HG03520 (cell line): ENCODE results near the gene ZNF845.
A peak's percentile ranks its signal among the peaks of the same experiment; 100 is the strongest.
"Not testable (repeated sequence)": the region's sequence is repeated elsewhere in the genome, so short reads cannot be mapped to it uniquely, and the experiment has no call there.

Experiments
- ATAC-seq: cut with Tn5 transposase; IDR thresholded peaks from one replicate; pipeline ENCODE4 v1.9.1; 2021; ENCODE audit warnings: mild to moderate bottlenecking, moderate library complexity; ENCODE audit not compliant: unreplicated experiment

The ZNF845 gene

DNA sequence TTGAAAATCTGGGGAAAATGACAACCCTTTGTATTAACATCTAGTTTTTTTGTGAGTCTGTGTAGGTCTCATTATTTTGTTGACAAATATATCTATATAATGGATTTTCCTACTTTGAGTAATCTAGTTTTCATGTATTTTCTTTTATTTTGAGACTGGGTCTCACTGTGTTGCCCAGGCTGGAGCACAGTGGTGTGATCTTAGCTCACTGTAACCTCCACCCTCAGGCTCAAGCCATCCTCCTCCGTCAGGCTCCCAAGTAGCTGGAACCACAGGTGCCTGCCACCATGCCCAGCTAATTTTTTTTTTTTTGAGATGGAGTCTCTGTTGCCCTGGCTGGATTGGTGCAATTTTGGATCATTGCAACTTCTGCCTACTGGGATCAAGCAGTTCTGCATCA is 41.2 kb downstream of the ZNF845 start:
- no peak for ATAC-seq

DNA sequence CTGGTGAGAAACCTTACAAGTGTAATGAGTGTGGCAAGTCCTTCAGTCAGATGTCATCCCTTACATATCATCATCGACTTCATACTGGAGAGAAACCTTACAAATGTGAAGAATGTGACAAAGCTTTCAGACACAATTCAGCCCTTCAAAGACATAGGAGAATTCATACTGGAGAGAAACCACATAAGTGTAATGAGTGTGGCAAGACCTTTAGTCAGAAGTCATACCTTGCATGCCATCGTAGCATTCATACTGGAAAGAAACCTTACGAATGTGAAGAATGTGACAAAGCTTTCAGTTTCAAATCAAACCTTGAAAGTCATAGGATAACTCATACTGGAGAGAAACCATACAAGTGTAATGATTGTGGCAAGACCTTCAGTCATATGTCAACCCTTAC is 47.8 kb downstream of the ZNF845 start:
- ATAC-seq: no peak

DNA sequence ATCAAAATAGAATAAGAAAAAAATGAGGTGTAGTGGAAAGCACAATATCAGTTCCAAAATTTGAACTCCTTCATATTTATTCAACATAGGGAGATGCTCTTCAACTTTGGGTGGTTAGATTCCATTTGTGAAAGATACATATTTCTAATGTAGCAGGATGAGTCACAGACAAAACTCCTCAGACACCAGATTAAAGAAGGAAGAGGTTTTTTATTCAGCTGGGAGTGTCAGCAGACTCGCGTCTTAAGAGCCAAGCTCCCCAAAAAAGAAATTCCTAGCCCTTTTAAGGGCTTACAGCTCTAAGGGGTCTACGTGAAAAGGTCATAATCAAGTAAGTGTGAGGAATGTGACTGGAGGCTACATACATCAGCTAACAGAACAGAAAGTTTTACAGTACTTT is 54.6 kb downstream of the ZNF845 start:
- ATAC-seq: no peak

DNA sequence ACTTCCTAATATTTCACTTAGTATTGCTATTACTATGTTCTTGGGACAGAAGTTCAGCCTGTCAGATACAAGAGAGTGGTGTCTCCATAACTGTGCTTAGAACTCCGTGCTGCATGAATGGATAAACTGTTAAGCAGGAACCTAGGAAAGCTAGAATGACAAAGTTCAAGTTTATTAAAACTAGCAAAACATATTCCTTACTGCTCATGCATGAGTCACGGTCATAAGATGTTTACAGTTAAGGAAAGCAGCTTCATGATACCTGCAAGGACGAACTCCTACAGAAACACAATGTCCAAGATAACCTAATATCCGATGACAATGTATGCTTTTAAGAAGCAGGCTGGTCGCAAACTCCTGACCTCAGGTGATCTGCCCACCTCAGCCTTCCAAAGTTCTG is 55.4 kb downstream of the ZNF845 start:
- ATAC-seq: no peak

DNA sequence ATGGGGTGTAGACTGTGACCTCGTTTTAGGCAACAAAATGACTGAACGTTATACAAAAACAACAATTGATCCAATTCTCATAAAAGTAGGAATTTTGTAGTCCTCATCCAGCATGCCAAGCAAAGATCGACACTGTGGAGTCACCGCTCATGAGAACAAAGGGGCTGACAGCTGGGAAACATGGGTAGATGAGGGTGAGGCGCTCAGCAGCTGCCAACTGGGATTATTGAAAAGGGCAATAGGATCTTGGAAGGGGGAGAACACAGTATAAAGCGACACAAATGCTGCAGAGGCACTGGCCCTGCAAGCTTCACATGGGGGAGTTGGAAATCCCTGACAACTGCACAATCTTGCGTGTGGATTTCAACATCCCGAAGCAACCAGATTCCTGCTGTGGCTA is 56.0 kb downstream of the ZNF845 start:
- ATAC-seq: no peak

DNA sequence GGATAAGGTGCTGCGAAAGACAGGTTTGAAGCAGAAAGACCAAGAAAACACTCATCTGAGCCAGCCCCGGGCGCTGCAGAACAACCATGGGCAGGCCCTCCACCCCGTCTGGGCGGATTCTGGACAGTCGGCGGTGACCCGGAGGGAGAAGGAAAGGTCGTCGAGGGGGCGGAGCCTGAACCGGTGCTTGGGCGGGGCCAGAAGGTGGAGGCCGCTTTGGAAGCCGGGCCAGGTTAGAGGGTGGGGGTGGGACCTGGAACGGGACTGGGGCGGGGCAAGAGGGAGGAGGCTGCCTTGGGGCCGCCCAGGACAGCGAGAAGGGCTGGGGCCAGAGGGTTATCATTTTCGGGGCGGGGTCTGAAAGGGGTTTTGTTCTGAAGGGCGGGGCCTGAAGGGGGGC is 56.4 kb downstream of the ZNF845 start:
- no peak for ATAC-seq

DNA sequence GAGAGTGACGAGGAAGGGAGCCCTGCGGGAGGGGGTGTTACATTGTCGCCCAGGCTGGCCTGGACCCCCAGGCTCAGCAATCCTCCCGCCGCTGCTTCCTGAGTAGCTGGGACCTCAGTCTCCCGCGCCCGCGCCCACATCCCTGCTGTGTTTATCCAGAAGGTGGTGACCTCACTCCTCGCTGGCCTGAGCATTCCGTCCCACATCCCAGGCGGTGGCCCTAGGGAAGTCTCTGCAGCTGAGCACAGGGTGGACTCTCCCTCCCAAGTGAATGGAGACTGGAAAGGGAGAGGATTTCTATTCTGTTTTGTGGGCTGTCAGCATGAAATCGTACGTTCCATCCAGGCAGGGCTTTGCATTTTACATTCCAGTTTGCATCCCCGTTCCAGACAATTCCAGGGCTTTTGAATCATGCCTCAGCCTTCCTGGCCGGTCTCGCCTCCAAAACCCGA is 61.0 kb downstream of the ZNF845 start:
- no peak for ATAC-seq

DNA sequence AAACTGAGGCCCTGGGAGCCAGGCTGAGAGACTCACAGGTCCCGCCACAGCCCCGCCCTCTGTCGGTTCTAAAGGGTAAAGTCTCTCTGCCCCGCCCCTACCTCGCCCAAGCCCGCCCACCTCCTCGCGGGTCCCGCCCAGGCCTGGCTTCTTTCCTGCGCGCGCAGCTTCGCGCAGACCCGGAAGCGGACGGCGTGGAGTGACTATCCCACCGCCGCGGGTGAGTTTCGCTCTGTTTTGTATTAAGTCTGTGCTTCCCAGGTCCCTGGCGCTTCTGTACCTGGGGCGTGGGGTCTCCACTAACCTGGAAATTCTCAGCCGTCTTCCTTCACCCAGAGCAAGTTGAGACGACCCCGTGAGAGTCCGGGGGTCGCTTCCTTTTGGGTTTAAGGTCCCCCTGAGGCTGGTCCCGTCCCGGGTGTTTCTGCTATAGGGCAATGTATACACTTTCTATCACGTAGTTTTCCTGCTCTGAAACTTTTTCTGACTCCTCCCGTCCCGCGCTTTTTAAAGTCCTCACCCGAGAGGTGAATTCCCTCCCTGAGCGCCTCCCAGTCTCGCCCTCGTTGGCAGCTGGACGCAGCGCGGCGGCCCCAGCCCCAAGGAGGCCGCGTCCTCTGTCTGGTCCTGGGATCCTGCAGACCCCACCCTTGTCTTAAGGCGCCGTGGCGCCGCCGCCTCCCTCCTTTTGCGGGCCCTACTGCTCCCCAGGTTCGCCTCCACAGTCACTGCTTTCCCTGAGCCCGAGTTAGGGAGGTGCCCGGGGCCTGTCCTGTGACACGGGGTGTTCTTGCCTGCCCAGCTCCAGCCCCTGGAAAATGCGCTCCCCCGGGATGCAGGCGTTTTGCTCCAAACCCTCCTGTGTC is 61.7 kb downstream of the ZNF845 start, which contains the start of gene ZNF765:
Gene ZNF765 (plus strand): TSS at position 176 of the 866 bp plus-strand sequence. CDS start 2,867 bp downstream, outside the sequence.
- peak; percentile 88 for ATAC-seq

DNA sequence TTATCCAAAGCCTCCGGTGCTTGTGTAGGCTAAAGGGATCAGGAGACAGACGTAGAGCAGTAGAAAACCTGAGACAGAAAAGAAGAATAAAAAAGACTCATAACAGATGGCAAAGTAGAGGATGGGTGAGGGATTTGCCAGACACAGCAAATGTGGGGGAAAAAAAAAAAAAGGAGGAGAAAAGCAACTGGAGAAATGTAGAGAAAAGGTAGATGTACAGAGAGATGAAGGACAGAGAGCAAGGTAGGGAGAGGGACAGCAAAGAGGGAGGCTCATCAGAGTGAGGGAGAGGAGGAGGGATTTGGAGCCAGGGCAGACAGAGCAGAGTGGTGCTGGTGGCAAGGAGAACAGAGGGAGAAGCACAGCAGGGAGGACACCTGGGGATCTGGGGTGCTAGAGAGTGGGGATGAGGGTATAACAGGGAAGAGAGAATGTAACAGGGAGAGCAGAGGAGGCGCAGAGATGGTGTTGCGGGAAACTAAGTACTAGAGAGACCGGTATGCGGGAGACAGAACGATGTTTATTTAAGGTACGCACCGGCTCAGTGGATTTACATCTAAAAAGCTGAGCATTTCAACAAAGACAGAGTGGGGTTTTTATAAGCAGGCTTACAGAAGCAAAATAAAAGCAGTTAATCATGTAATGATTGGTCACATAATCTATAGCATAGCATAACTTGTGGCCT is 62.4 kb downstream of the ZNF845 start:
- not testable (repeated sequence) for ATAC-seq

DNA sequence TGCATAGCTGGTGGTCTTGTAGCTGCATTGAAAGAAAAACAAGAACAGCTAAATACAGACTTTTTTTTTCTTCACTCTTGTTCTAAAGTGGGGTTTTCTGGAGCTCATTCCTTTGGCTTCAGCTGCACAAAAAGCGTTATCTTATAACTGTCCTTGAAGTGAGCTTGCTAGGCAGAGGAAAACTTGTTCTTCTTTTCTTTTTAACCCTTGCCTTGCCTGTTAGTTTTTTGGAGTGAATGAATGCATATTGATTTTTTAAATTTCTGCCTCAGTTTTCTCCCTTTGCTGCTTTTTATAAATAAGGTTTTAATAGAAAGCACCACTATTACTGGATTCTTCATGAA is 62.9 kb downstream of the ZNF845 start:
- ATAC-seq: no peak

DNA sequence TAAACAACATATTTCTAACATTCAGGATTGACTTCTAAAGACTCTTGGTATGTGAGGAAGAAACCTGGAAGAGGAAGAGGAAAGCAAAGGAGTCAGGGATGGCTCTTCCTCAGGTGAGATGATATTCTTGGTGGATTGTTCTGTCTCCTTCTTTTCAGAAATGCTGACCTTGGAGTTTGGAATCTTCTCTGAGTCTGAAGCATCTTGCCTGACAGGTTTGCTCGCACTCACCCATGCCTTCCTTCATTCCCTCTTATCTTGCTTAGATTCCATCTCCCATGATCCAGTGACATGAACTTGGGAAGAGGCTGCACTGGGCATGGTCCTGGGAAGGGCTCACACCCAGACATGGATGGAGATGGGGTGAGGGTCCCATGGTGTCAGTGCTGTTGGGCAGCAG is 64.4 kb downstream of the ZNF845 start:
- ATAC-seq: not testable (repeated sequence)
